GM18951 (cell line): ENCODE measurements around the gene SLC35G1.

Experiments used
- POLR2A ChIP-seq: IDR thresholded peaks from 4 replicates; pipeline ENCODE4 v1.6.1; 2011; ENCODE audit warnings: mild to moderate bottlenecking; ENCODE audit not compliant: insufficient read length, insufficient read depth; ENCODE audit errors: extremely low read depth
- in situ Hi-C: fragments of 300-500 bp; cut with MboI; formaldehyde crosslinking; loops from one replicate; pipeline ENCODE4 v1.12.0; 2022; ENCODE audit warnings: low sequenced_read_pairs, mixed read lengths, inconsistent platforms; ENCODE audit not compliant: unreplicated experiment

The SLC35G1 gene

DNA sequence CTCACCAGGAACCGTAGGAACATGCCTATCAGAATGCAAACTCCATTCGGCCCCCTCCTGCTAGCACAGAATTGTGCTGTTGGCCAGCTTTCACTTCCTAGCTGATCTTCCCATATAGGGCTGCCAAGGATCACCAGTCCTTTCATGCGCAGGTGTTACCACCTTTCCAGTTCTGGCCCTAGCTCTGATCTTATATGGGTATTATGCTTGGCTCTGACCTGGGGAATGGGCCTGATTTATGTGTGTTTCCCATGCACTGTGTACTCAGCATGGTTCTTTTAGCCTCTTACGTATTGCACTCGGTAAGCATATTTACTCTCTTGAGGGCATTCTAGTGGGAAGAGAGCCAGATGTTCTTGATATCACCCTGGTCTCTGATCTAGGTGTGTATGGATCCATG, 11.1 kb downstream of the SLC35G1 start:
- in situ Hi-C loops, result no loop called here
- no peak for TF ChIP-seq POLR2A

DNA sequence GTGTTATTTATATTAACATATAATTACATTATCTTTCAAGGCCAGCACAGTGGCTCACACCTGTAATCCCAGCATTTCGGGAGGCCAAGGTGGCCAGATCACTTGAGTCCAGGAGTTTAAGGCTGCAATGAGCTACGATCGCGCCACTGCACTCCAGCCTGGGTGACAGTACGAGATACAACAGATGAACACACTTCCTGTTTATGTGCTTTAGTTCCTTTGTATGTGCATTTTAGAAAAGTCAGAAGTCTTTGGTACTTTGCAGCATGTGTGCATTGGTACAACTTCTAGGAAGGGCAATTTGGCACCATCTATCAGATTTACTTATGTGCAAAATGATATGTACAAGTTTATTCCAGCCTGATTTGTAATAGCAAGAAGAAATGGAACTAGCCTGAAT, 13.3 kb downstream of the SLC35G1 start:
- in situ Hi-C loops, result no loop called here
- TF ChIP-seq POLR2A, result no peak

GRCh38 chr10:93911866-93912265, 18.1 kb downstream of the SLC35G1 start:
- in situ Hi-C loops, result no loop called here
- TF ChIP-seq POLR2A, result no peak

DNA sequence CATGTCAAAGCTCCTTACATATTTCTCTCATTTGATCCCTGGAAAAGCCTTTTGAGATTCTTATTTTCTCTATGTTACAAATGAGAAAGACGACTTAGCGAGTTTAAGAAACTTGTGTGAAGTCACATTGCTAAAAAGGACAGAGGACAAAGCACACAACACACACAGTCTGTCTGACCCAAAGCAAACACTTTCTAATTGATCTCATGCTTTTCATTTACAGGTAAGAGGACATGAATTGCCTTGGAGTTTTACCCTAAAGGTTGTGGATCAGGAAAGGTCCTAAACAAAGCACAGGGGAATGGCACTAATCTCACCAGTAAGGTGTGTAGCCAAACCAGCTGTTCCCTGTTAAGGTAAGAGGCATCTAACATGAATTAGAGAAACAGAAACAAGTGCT, 18.7 kb downstream of the SLC35G1 start:
- TF ChIP-seq POLR2A, result no peak
- in situ Hi-C loops, result no loop called here

DNA sequence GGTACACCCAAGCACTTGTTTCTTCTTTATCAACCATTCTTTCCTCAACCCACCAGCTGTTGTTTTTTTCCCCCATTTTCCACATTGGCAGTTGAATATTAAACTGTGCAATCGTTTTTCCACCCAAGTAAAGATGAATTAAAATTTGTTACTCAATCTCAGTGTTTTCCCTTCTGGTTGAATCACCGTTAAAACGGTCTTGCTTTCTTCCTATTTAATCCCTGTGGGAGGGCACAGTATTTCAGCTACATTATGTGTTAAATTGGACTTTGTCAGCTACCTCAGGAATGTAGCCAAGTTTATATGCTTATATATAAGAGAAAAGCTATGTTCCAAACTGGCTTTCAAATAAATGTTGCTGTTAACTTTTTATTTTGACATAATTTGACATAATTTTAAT, 19.9 kb downstream of the SLC35G1 start:
- in situ Hi-C loops, result no loop called here
- no peak for TF ChIP-seq POLR2A

GRCh38 chr10:93915598-93915997, 21.8 kb downstream of the SLC35G1 start:
- in situ Hi-C loops, result no loop called here
- TF ChIP-seq POLR2A, result no peak

GRCh38 chr10:93916257-93917063, 22.7 kb downstream of the SLC35G1 start:
- TF ChIP-seq POLR2A, result no peak
- in situ Hi-C loops, result no loop called here

GRCh38 chr10:93917064-93917391, 23.2 kb downstream of the SLC35G1 start:
- TF ChIP-seq POLR2A, result no peak
- in situ Hi-C loops, result no loop called here

DNA sequence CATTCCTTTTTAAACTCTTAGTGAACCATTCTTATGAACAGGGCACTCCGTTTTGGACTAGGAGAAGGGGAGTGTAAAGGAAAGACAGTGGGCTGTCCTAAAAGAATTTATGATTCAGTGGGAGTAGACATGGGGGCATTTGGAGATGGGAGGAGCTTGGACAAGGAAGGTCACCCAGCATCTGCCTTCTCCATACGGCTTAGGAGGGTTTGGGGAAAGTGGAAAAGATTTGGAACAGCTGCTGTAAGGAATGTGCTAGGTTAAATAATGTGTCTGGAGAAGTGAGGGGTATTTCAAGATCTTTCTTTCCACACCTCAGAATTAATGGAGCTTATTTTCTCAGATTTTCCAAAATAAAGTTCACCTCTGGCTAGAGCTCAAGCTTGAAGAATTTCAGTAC, 24.0 kb downstream of the SLC35G1 start:
- in situ Hi-C loops, result no loop called here

DNA sequence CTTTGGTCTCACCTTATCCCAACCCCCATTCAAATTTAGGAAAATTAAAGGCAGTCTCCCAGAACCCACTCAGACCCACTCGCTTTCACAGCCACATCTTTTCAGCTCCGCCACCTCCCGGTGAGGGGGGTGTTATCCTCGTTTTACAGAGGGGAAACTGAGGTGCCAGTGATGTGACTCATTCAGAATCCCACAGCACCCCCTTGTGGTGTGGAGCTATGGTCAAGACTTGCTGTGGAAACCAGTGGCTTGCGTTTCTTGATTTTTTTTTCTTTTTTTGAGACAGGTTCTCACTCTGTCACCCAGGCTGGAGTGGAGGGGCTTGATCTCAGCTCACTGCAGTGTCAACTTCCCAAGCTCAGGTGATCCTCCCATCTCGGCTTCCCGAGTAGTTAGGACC, 27.6 kb downstream of the SLC35G1 start:
- in situ Hi-C loops, result no loop called here
- no peak for TF ChIP-seq POLR2A

More for the DNA sequence above, 24.0 kb downstream of the SLC35G1 start:
- no peak for TF ChIP-seq POLR2A

- no peak for TF ChIP-seq POLR2A
- in situ Hi-C loops, result no loop called here
Measured at GRCh38 chr10:93926613-93927012, 32.8 kb downstream of the SLC35G1 start.

DNA sequence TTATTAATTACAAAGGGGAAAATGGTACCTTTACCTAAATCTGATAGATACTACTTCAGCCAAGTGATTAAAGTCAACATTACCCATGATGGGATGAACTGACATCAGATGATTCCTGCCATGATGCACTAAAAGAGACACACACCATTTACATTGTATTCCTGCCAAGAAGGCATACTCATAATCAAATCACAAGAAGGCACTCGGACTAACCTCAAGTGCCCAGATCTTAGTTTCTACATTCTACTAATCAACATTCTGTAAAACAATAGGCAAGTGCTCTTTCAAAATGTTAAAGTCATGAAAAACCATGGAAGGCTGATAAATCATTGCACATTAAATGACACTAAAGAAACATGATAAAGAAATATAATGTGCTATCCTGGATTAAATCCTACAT, 44.4 kb downstream of the SLC35G1 start:
- TF ChIP-seq POLR2A, result no peak
- in situ Hi-C loops, result no loop called here

- TF ChIP-seq POLR2A, result no peak
- in situ Hi-C loops, result no loop called here
Measured at GRCh38 chr10:93940881-93941280, 47.1 kb downstream of the SLC35G1 start.

DNA sequence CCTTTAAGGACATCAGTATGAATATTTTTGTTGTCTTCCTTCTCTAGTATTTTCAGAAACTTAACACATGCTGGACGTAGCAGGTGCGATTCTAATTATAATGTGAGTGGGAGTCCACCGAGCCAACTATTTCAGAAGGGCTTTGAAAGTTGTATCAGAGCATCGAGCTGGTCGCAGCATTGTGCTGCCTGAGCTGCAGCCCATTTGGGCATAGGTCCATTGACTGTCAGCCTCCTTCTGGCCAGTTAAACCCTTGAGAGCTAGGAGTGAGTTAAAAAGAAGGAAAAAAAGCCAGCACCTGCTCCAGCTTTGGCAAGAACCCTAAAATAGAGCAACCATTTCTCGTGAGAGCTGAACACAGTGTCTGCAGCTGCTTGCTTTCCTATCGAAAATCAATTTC, 47.8 kb downstream of the SLC35G1 start:
- in situ Hi-C loops, result no loop called here
- no peak for TF ChIP-seq POLR2A

GRCh38 chr10:93945819-93946218, 52.0 kb downstream of the SLC35G1 start:
- in situ Hi-C loops, result no loop called here

More at GRCh38 chr10:93945819-93946218, 52.0 kb downstream of the SLC35G1 start:
- TF ChIP-seq POLR2A, result no peak
